ENCODE data around the gene ERBIN. TPM values are rescaled to one million over a fixed set of nuclear protein-coding genes. Genes with fewer than 3 reads are reported as not detected.

ERBIN gene
- total and polyA plus RNA-seq, 10 of the 15 experiments (the other 5 are each of a cell fraction or from before 2014, with no cell fraction given) = 9.5 to 91.1 (median 49.4) TPM

GRCh38 chr5:65961633-65962032 is 35.3 kb downstream of the ERBIN start:
- BruUV-seq (replicated peaks) = no TSS peak
- Histone ChIP-seq H4K20me1 (ENCODE audit: control insufficient read depth, insufficient read depth) (no peaks in the 10 kb centered on the region), H3K9me3 (replicated peaks; ENCODE audit: control insufficient read depth, insufficient read depth, low read length) (peaks cover 1% of the 10 kb centered on the region; the same call in 1 of the 3 replicates), H3K27ac (ENCODE audit: control insufficient read depth, insufficient read depth) (no peak overlapping the region), H3K4me1 (ENCODE audit: control insufficient read depth, insufficient read depth, low read length) (peaks cover 11% of the 10 kb centered on the region), H3K4me2 (ENCODE audit: control insufficient read depth, insufficient read depth) (no peak overlapping the region; the same call in 1 of the 2 replicates), H3K36me3 (ENCODE audit: control insufficient read depth in 2 of 2, insufficient read depth in 2 of 2, low read length in 1 of 2) (0 out of 4 replicates have a peak, but pooled peaks cover 0 to 2% of the 10 kb centered on the region in 2 experiments), H3K9ac (ENCODE audit: control insufficient read depth, insufficient read depth, low read length) (no peak overlapping the region), H3K79me2 (ENCODE audit: control insufficient read depth, insufficient read depth, low read length) (peaks cover 73% of the 10 kb centered on the region), H3K27me3 (replicated peaks in 1 of 2; ENCODE audit: control insufficient read depth in 2 of 2, insufficient read depth in 2 of 2, low read length in 1 of 2) (no peaks in the 10 kb centered on the region), H3K4me3 (no peak overlapping the region), H2AFZ (ENCODE audit: control insufficient read depth, low read depth, low read length) (no peak overlapping the region)
- CTCF ChIA-PET = interaction anchor here (0.8 to 1.2 kb wide), 3 partner anchors 9 to 219 kb away, joined by 3 to 4 read pairs (median 3); no protein-coding TSS in a partner anchor
- in situ Hi-C loops (cut with MboI) (no loop called here), intact Hi-C loops (cut with micrococcal nuclease; ENCODE audit: unreplicated experiment) (loop anchor here (5.0 kb wide), 1 partner anchor 34 kb away; the partner anchor contains the start of gene ERBIN)
- SMC1A ChIA-PET (ENCODE audit: uncharacterized antibody, unreplicated experiment) = interaction anchor here (0.8 to 1.3 kb wide), 5 partner anchors 10 to 88 kb away, joined by 3 to 6 read pairs (median 3); no protein-coding TSS in a partner anchor
- FAIRE-seq (no peak), ATAC-seq (peak; percentile 94), DNase-seq (ENCODE audit: low read depth, low spot score) (peak; percentile 48)
- POLR2A ChIA-PET = interaction anchor here (0.9 to 1.3 kb wide), 5 partner anchors 9 to 34 kb away, joined by 3 to 6 read pairs (median 3); no protein-coding TSS in a partner anchor
- RAD21 ChIA-PET (ENCODE audit: unreplicated experiment) = interaction anchor here (1.0 to 2.0 kb wide), 6 partner anchors 8 to 41 kb away, joined by 3 to 5 read pairs (median 3); partner anchors contain the start of gene ERBIN
- TF ChIP-seq YBX1 (IDR thresholded peaks at IDR 0.05) = no peak
- TF ChIP-seq HCFC1 (IDR thresholded peaks at IDR 0.05; ENCODE audit: low read length) = no peak
- TF ChIP-seq BCL11A (IDR thresholded peaks at IDR 0.05; ENCODE audit: low read depth, low read length) = peak; percentile 45; the same call in 1 of the 2 replicates
- TF ChIP-seq, protein P1, sequence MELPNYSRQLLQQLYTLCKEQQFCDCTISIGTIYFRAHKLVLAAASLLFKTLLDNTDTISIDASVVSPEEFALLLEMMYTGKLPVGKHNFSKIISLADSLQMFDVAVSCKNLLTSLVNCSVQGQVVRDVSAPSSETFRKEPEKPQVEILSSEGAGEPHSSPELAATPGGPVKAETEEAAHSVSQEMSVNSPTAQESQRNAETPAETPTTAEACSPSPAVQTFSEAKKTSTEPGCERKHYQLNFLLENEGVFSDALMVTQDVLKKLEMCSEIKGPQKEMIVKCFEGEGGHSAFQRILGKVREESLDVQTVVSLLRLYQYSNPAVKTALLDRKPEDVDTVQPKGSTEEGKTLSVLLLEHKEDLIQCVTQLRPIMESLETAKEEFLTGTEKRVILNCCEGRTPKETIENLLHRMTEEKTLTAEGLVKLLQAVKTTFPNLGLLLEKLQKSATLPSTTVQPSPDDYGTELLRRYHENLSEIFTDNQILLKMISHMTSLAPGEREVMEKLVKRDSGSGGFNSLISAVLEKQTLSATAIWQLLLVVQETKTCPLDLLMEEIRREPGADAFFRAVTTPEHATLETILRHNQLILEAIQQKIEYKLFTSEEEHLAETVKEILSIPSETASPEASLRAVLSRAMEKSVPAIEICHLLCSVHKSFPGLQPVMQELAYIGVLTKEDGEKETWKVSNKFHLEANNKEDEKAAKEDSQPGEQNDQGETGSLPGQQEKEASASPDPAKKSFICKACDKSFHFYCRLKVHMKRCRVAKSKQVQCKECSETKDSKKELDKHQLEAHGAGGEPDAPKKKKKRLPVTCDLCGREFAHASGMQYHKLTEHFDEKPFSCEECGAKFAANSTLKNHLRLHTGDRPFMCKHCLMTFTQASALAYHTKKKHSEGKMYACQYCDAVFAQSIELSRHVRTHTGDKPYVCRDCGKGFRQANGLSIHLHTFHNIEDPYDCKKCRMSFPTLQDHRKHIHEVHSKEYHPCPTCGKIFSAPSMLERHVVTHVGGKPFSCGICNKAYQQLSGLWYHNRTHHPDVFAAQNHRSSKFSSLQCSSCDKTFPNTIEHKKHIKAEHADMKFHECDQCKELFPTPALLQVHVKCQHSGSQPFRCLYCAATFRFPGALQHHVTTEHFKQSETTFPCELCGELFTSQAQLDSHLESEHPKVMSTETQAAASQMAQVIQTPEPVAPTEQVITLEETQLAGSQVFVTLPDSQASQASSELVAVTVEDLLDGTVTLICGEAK (IDR thresholded peaks at IDR 0.05; ENCODE audit: borderline replicate concordance) = no peak
- TF ChIP-seq IKZF1 (conservative IDR thresholded peaks at IDR 0.05) = no peak; the same call in 1 of the 2 replicates
- TF ChIP-seq POLR2A (IDR thresholded peaks at IDR 0.05; ENCODE audit: low read depth, low read length) = no peak
- peak in 1 of 2 experiments; percentile 35; a peak in 1 of 4 replicates for TF ChIP-seq IKZF2 (IDR thresholded peaks at IDR 0.05)
- TF ChIP-seq NRF1 (conservative IDR thresholded peaks at IDR 0.05; ENCODE audit: low read depth, low read length) = no peak
- no peak for TF ChIP-seq CEBPB (IDR thresholded peaks at IDR 0.05; ENCODE audit: borderline replicate concordance in 1 of 2, low read depth in 2 of 2, low read length in 2 of 2)
- TF ChIP-seq, protein P2, sequence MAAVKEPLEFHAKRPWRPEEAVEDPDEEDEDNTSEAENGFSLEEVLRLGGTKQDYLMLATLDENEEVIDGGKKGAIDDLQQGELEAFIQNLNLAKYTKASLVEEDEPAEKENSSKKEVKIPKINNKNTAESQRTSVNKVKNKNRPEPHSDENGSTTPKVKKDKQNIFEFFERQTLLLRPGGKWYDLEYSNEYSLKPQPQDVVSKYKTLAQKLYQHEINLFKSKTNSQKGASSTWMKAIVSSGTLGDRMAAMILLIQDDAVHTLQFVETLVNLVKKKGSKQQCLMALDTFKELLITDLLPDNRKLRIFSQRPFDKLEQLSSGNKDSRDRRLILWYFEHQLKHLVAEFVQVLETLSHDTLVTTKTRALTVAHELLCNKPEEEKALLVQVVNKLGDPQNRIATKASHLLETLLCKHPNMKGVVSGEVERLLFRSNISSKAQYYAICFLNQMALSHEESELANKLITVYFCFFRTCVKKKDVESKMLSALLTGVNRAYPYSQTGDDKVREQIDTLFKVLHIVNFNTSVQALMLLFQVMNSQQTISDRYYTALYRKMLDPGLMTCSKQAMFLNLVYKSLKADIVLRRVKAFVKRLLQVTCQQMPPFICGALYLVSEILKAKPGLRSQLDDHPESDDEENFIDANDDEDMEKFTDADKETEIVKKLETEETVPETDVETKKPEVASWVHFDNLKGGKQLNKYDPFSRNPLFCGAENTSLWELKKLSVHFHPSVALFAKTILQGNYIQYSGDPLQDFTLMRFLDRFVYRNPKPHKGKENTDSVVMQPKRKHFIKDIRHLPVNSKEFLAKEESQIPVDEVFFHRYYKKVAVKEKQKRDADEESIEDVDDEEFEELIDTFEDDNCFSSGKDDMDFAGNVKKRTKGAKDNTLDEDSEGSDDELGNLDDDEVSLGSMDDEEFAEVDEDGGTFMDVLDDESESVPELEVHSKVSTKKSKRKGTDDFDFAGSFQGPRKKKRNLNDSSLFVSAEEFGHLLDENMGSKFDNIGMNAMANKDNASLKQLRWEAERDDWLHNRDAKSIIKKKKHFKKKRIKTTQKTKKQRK (IDR thresholded peaks at IDR 0.05; ENCODE audit: low read depth, low read length) = no peak
- TF ChIP-seq KAT2A (conservative IDR thresholded peaks at IDR 0.05; ENCODE audit: control insufficient read depth, low read depth, low read length) = no peak
- TF ChIP-seq CBFB (IDR thresholded peaks at IDR 0.05; ENCODE audit: low read depth) = no peak
- no peak for TF ChIP-seq EZH2 (IDR thresholded peaks at IDR 0.05; ENCODE audit: borderline replicate concordance, control insufficient read depth, low read depth, low read length)
- no peak for TF ChIP-seq YY1 (IDR thresholded peaks at IDR 0.05; ENCODE audit: low read depth, low read length)
- TF ChIP-seq, protein P3, sequence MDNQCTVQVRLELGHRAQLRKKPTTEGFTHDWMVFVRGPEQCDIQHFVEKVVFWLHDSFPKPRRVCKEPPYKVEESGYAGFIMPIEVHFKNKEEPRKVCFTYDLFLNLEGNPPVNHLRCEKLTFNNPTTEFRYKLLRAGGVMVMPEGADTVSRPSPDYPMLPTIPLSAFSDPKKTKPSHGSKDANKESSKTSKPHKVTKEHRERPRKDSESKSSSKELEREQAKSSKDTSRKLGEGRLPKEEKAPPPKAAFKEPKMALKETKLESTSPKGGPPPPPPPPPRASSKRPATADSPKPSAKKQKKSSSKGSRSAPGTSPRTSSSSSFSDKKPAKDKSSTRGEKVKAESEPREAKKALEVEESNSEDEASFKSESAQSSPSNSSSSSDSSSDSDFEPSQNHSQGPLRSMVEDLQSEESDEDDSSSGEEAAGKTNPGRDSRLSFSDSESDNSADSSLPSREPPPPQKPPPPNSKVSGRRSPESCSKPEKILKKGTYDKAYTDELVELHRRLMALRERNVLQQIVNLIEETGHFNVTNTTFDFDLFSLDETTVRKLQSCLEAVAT (IDR thresholded peaks at IDR 0.05) = 0 out of 2 replicates have a peak, but pooled peaks have one; percentile 27
- no peak for TF ChIP-seq FOS (IDR thresholded peaks at IDR 0.05; ENCODE audit: borderline replicate concordance, extremely low read depth, insufficient read length)
- no peak for TF ChIP-seq SMAD5 (IDR thresholded peaks at IDR 0.05; ENCODE audit: low read depth)

Measured in GM12878 (cell line).